Mucosa of gallbladder (tissue), 1 donor: ENCODE results near the gene CCT3. TPM values are rescaled to one million over a fixed set of nuclear protein-coding genes. Genes with fewer than 3 reads are reported as not detected.
A peak's percentile ranks its signal among the peaks of the same experiment; 100 is the strongest.
"Not testable (repeated sequence)": the region's sequence is repeated elsewhere in the genome, so short reads cannot be mapped to it uniquely, and the experiment has no call there.

ENCODE experiments used
- DNase-seq: peaks from one replicate; pipeline ENCODE4 v3.0.0-alpha.2; 2020; ENCODE audit warnings: low spot score
- total RNA-seq: library from RNA; stranded (reverse); gene quantifications from one replicate; pipeline ENCODE4 v1.2.1, GENCODE V29; 2021
- donor health status: DM: no; HTN: no; CAD: no.

CCT3 gene
- total RNA-seq, 1 donor from 2014 or later, result 202 TPM

DNA sequence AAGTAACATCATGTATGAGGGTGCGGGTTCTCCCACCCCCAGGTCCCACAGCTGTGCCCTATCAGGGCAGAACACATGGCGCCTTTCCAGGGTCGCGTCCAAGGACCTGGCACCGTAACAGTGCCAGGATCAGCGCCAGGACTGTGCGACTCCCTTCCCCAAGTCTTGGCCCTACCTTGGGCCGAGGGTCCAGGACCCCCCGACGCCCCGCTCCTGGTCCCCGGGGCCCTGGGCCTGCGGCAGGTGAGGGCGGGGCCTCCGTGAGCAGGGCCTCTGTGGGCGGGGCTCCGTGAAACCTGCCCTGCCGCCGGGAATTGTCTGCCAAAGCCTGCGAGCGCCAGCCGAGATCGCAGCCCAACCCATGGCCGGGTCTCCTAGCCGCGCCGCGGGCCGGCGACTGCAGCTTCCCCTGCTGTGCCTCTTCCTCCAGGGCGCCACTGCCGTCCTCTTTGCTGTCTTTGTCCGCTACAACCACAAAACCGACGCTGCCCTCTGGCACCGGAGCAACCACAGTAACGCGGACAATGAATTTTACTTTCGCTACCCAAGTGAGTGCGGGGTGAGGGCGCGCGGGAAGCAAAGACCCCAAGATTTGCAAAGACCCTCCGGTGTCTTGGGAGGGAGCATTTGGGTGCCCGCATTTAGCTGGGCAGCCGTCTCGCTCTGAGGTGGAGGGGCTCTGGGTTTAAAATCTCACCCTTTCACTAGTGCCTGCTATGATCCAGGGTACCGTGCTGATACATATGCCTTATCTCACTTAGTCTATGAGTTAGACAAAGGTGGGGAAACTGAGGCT is 31.0 kb upstream of the CCT3 start, which contains the start of gene RHBG:
RHBG (plus strand) TSS at position 323 of the 796 bp plus-strand sequence; CDS start at position 362, 39 bp downstream.
- peak; percentile 43 for DNase-seq

- no peak for DNase-seq
Measured at GRCh38 chr1:156368157-156368658, 30.1 kb upstream of the CCT3 start.

- no peak for DNase-seq
Measured at GRCh38 chr1:156367383-156368156, 29.5 kb upstream of the CCT3 start.

DNA sequence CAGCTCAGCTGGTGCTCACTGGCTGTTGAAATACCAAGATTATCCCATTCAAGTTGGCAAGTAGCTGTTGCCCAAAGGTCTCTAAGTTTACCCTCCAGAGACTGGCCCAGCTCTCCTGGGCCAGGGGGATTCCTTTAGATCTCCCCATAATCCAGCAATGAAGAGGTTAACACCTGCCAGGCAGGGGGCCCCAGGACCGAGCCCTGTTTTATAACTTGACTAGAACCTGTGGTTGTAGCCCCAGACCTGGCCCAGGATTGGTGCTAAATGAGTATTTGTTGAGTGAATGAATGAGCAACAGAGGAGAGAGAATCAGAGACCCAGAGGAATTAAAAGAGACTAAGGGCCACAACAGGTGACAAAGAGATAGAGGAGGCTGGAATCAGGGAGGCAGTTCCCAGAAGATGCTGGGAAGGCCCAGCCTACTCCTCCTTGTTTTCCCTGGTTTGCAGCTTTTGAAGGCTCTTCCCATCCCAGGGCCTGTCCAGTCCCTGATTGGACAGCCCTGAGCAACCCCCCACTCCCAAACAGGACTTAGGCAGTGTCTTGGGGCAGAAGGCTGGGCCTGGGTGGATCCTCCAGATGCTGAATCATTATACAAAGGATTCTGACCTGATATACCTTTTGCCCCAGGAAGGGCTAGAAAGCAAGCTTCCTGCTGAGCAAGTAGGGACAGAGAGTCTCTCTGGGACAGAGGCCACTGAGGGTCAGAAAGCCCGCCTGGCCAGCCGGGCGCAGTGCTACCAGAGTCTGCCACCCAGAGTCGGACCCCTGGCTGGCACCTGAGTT is 28.5 kb upstream of the CCT3 start:
- DNase-seq, result no peak

GRCh38 chr1:156365754-156366153 is 27.7 kb upstream of the CCT3 start:
- DNase-seq, result no peak

DNA sequence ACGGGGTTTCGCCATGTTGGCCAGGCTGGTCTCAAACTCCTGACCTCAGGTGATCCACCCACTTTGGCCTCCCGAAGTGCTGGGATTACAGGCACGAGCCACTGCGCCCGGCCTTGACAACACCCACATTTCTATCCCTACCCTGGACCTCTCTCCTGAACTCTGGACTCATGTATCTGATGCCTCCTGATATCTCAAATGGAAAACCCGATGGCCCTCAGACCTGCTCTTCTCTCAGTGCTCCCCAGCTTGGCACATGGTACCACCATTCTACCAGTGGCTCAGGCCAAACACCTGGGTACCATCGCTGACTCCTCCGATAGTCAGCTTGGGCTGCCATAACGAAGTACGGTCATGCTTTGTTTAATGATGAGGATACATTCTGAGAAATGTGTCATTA is 22.4 kb upstream of the CCT3 start:
- no peak for DNase-seq

DNA sequence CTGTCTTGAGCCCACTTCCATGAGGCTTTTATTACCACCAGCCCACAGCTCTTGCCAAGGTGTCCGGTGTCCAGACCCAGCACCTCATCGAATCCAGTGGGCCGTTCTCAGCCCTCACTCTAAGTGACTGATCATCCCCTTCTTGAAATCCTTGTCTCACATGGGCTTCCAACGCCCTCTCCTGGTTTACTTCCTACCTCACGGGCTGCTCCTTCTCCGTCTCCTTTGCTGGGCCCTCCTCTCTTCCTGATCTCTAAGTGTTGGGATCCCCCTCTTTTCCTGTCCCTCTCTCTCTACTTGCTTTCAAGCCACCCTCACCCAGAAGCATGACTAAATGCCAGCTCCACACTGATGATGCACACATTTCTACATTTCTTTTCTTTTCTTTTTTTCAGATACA is 21.9 kb upstream of the CCT3 start:
- no peak for DNase-seq

- DNase-seq, result no peak
Measured at GRCh38 chr1:156359249-156359648, 21.2 kb upstream of the CCT3 start.

- no peak for DNase-seq
Measured at GRCh38 chr1:156358641-156359040, 20.5 kb upstream of the CCT3 start.

DNA sequence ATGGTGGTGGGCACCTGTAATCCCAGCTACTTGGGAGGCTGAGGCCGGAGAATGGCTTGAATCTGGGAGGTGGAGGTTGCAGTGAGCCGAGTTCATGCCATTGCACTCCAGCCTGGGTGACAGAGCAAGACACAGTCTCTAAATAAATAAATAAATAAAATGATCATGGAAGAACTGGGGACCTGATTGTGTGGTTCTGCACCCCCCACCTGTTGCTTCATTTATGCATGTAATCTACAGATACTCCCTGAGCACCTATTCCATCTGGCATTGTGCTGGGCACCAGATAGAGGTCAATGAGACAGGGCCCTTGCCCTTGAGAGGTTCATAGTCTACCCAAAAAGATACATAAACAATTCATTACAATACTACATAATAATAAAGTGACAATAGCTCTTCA is 19.9 kb upstream of the CCT3 start:
- DNase-seq, result no peak

DNA sequence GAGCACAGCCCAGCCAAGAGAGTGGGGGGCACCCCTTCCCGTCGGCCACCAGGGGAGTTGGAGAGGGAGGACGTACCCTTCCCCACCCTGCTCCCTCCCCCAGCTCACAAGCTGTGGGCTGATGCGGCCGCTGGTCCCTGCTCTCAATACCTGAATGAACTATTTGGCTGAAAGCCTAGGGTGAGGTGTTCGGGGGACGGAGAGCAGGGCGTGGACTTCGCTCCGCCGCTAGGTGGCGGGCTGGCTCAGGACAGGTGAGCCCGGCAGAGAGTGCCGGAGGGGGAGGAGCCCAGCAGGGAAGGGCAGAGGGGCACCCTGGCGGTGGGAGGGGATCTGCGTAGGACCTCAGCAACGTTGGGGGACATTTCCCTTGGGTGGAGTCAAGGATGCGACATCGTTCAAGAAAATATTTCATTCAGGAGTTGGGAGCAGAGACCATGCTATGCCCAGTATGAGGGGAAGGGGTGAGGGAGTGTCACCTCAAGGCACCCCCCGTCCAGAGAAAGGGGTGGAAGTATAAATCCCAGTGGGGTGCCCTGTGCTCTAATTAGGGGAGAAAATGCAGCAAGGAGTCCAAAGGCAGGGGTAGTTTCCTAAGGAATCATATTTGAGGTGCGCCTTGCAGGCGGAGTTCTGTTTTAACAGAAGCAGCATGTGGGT is 18.9 kb upstream of the CCT3 start:
- peak; percentile 68 for DNase-seq

DNA sequence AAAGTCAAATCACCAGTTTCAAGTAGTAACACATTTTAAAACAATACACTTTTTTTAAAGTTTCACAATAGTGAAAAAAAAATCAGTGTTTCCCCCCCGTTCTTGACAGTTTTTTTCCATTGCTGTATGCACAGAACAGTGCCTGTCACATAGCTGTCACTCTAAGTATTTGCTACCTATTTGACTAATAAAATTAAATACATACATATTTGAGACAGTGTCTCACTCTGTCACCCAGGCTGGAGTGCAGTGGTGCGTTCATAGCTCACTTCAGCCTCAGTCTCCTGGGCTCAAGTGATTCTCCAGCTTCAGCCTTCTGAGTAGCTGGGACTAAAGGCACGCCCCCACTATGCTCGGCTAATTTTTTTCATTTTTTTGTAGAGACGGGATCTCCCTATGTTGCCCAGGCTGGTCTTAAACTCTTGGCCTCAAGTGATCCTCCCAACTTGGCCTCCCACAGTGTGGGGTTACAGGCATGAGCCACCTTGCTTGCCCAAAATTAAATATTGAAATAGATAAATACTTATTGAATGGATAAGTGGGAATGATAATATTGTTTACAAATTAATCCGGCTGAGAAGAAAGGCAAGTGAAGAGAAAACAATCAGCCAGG is 18.3 kb upstream of the CCT3 start:
- DNase-seq, result no peak

GRCh38 chr1:156352481-156352880 is 14.4 kb upstream of the CCT3 start:
- DNase-seq, result not testable (repeated sequence)

GRCh38 chr1:156347331-156347730 is 9.2 kb upstream of the CCT3 start:
- no peak for DNase-seq

GRCh38 chr1:156346636-156347035 is 8.5 kb upstream of the CCT3 start:
- DNase-seq, result no peak

GRCh38 chr1:156346035-156346434 is 7.9 kb upstream of the CCT3 start:
- not testable (repeated sequence) for DNase-seq

GRCh38 chr1:156344409-156344808 is 6.3 kb upstream of the CCT3 start:
- DNase-seq, result no peak

- DNase-seq, result no peak
Measured at GRCh38 chr1:156342166-156342955, 4.3 kb upstream of the CCT3 start.

GRCh38 chr1:156337888-156338179 is 258 bp downstream of the CCT3 start:
- no peak for DNase-seq
